IMR-90 (cell line): ENCODE data around the gene MEIS2. TPM values are rescaled to one million over a fixed set of nuclear protein-coding genes. Genes with fewer than 3 reads are reported as not detected.

Experiments
- ATAC-seq: fragments of 200-7000 bp; cut with Tn5 transposase; 2 replicates; pipeline ENCODE4 v1.9.1; 2020; ENCODE audit warnings: low read depth, mild to moderate bottlenecking, moderate library complexity
- BruUV-seq: library from RNA; stranded (reverse); fragments of 400-500 nt; replicated peaks from 2 replicates; lab custom pipeline; 2021; lab: Mats Ljungman, UMichigan
- CTCF ChIA-PET: fragments of 300-600 bp; formaldehyde crosslinking; extraction: SDS; loops from one replicate; lab custom pipeline; 2021; ENCODE audit warnings: antibody characterized with exemption; lab: Yijun Ruan, JAX
- POLR2A ChIA-PET: fragments of 300-600 bp; sonication (Branson Sonifier 250); formaldehyde crosslinking; loops from one replicate; lab custom pipeline; 2022; ENCODE audit warnings: antibody characterized with exemption; ENCODE audit not compliant: unreplicated experiment; lab: Charles Lee
- DNase-seq: peaks from one replicate; pipeline ENCODE4 v3.0.0; 2013
- H2AFZ ChIP-seq: replicated peaks from 2 replicates; pipeline ENCODE3; 2013; ENCODE audit warnings: low read length, mild to moderate bottlenecking; ENCODE audit not compliant: poor library complexity
- H2AK5ac ChIP-seq: 2 replicates; pipeline ENCODE4 v1.6.1; 2013; ENCODE audit warnings: low read depth, low read length, inconsistent platforms
- H2AK9ac ChIP-seq: replicated peaks from 2 replicates; pipeline ENCODE3; 2013; ENCODE audit warnings: mild to moderate bottlenecking, low read depth, low read length, moderate library complexity; ENCODE audit not compliant: poor library complexity
- H2BK120ac ChIP-seq: 2 replicates; pipeline ENCODE4 v1.6.1; 2013; ENCODE audit warnings: low read depth, low read length, inconsistent platforms
- H2BK15ac ChIP-seq: 3 replicates; pipeline ENCODE4 v1.6.1; 2013; ENCODE audit warnings: low read depth, low read length, inconsistent platforms
- H2BK20ac ChIP-seq: 2 replicates; pipeline ENCODE4 v1.6.1; 2013; ENCODE audit warnings: low read depth, mild to moderate bottlenecking, inconsistent platforms, low read length, moderate library complexity
- H2BK5ac ChIP-seq: 2 replicates; pipeline ENCODE4 v1.6.1; 2013; ENCODE audit warnings: mild to moderate bottlenecking, low read depth, low read length, inconsistent platforms; ENCODE audit not compliant: poor library complexity, severe bottlenecking
- H3K14ac ChIP-seq: replicated peaks from 2 replicates; pipeline ENCODE4 v1.6.1; 2013; ENCODE audit warnings: low read depth, low read length, inconsistent platforms
- H3K18ac ChIP-seq: 2 replicates; pipeline ENCODE4 v1.6.1; 2013; ENCODE audit warnings: low read depth, low read length, control low read depth
- H3K23ac ChIP-seq: 2 replicates; pipeline ENCODE4 v1.6.1; 2013; ENCODE audit warnings: low read depth, low read length, inconsistent platforms
- H3K27ac ChIP-seq: 2 replicates; pipeline ENCODE4 v1.5.1; 2013; ENCODE audit warnings: mild to moderate bottlenecking, control low read depth, low read length; ENCODE audit not compliant: insufficient read depth
- H3K27me3 ChIP-seq: 2 replicates; pipeline ENCODE4 v1.6.1; 2013; ENCODE audit warnings: low read length; ENCODE audit not compliant: control insufficient read depth, insufficient read depth
- H3K36me3 ChIP-seq: 2 replicates; pipeline ENCODE4 v1.6.1; 2013; ENCODE audit warnings: low read length, mixed read lengths; ENCODE audit not compliant: control insufficient read depth, insufficient read depth
- H3K4ac ChIP-seq: 2 replicates; pipeline ENCODE4 v1.6.1; 2013; ENCODE audit warnings: low read depth, low read length, inconsistent platforms
- H3K4me1 ChIP-seq: 2 replicates; pipeline ENCODE4 v1.6.1; 2013; ENCODE audit warnings: low read length, mixed read lengths; ENCODE audit not compliant: control insufficient read depth, insufficient read depth
- H3K4me2 ChIP-seq: 2 replicates; pipeline ENCODE4 v1.6.1; 2013; ENCODE audit warnings: low read depth, mild to moderate bottlenecking, control low read depth, low read length, moderate library complexity
- H3K4me3 ChIP-seq: 2 replicates; pipeline ENCODE4 v1.5.1; 2013; ENCODE audit warnings: low read depth, mild to moderate bottlenecking, control low read depth, low read length, moderate library complexity; ENCODE audit not compliant: insufficient read depth
- H3K56ac ChIP-seq: 2 replicates; pipeline ENCODE4 v1.6.1; 2013; ENCODE audit warnings: low read length, inconsistent platforms; ENCODE audit not compliant: insufficient read depth; ENCODE audit errors: extremely low read depth
- H3K79me1 ChIP-seq, 2 experiments: 2 replicates each; pipeline ENCODE4 v1.6.1; 2013; ENCODE audit warnings: low read length in 2 of 2, inconsistent platforms in 1 of 2, low read depth in 1 of 2
- H3K9ac ChIP-seq: 2 replicates; pipeline ENCODE4 v1.6.1; 2013; ENCODE audit warnings: low read depth, low read length, control low read depth
- H3K9me1 ChIP-seq: 2 replicates; pipeline ENCODE4 v1.6.1; 2013; ENCODE audit warnings: low read length, inconsistent platforms; ENCODE audit not compliant: insufficient read depth
- H3K9me3 ChIP-seq: 2 replicates; pipeline ENCODE4 v1.6.1; 2013; ENCODE audit warnings: low read length; ENCODE audit not compliant: control insufficient read depth, insufficient read depth
- H4K20me1 ChIP-seq: 2 replicates; pipeline ENCODE4 v1.6.1; 2013; ENCODE audit warnings: low read length, inconsistent platforms; ENCODE audit not compliant: insufficient read depth
- H4K5ac ChIP-seq: 2 replicates; pipeline ENCODE4 v1.6.1; 2013; ENCODE audit warnings: mild to moderate bottlenecking, low read depth, low read length, control low read depth
- H4K8ac ChIP-seq, 2 experiments: 2 replicates each; pipeline ENCODE4 v1.6.1; 2013; ENCODE audit warnings: low read depth in 2 of 2, low read length in 2 of 2, control low read depth in 1 of 2, inconsistent platforms in 1 of 2
- H4K91ac ChIP-seq: 2 replicates; pipeline ENCODE4 v1.6.1; 2013; ENCODE audit warnings: low read depth, low read length, inconsistent platforms; ENCODE audit not compliant: insufficient read depth
- CHD1 ChIP-seq: IDR thresholded peaks from 2 replicates; pipeline ENCODE4 v1.6.1; 2012; ENCODE audit warnings: low read depth, low read length, improper control_type of control experiment
- WGBS, 2 experiments: methylation state at CpG; one replicate each; pipeline versions ENCODE4 v1.1.5 to v1.1.7; 2013; ENCODE audit warnings: missing lambda C conversion rate in 2 of 2; ENCODE audit not compliant: insufficient read length in 1 of 2; ENCODE audit errors: extremely low coverage in 2 of 2; 5-methylcytosine and 5-hydroxymethylcytosine counted together
- dilution Hi-C: fragments of 300-500 bp; cut with HindIII; formaldehyde crosslinking; loops from one replicate; pipeline ENCODE4 v1.14.3; 2018; ENCODE audit warnings: low sequenced_read_pairs; ENCODE audit not compliant: unreplicated experiment
- in situ Hi-C: fragments of 300-500 bp; cut with MboI; formaldehyde crosslinking; loops from 3 replicates; pipeline ENCODE4 v1.14.3; 2019; ENCODE audit warnings: low sequenced_read_pairs, inconsistent platforms, mixed read lengths
- intact Hi-C: fragments of 100-400 bp; cut with micrococcal nuclease; formaldehyde crosslinking; loops from 2 replicates; pipeline ENCODE4 v1.10.0; 2022
- polyA plus RNA-seq, 3 experiments: library from polyadenylated mRNA; depleted of rRNA; stranded (reverse); fragments of >200 nt; gene quantifications; 2 replicates each; pipeline ENCODE4 v1.2.3, GENCODE V29; 2012; ENCODE audit warnings: low replicate concordance in 1 of 3
- total RNA-seq: library from RNA; depleted of rRNA; stranded (reverse); fragments of >200 nt; gene quantifications from 2 replicates; pipeline ENCODE4 v1.2.3, GENCODE V29; 2012

MEIS2 gene
- total and polyA plus RNA-seq, 2 of the 4 experiments (the other 2 are of a cell fraction): 70.1 to 71.3 TPM

- H2BK15ac ChIP-seq: no peak overlapping the region
- no peak overlapping the region for H3K4me2 ChIP-seq
- intact Hi-C loops (no loop called here), dilution Hi-C loops (no loop called here), in situ Hi-C loops (loop anchor here (25.0 kb wide), 1 partner anchor 829 kb away; no protein-coding TSS in a partner anchor)
- ATAC-seq: no peak
- H3K9me3 ChIP-seq: no peaks in the 10 kb centered on the region
- TF ChIP-seq CHD1: no peak
- no peak overlapping the region for H4K91ac ChIP-seq
- ChIA-PET POLR2A (no interaction called here), CTCF (no interaction called here)
- H2BK20ac ChIP-seq: no peak overlapping the region
- no peak overlapping the region for H3K14ac ChIP-seq
- H3K27me3 ChIP-seq: no peaks in the 10 kb centered on the region
- no peak overlapping the region for H3K27ac ChIP-seq
- no peak overlapping the region for H3K56ac ChIP-seq
- H3K9ac ChIP-seq: no peak overlapping the region
- H2AK9ac ChIP-seq: no peak overlapping the region
- H2BK5ac ChIP-seq: no peak overlapping the region
- peaks cover 2% of the 10 kb centered on the region for H3K36me3 ChIP-seq
- no peak overlapping the region for H4K8ac ChIP-seq
- no peak for DNase-seq
- no TSS peak for BruUV-seq
- peak overlapping the region; percentile 40 for H2AK5ac ChIP-seq
- peak overlapping the region; percentile 48; the same call in 1 of the 2 replicates for H4K5ac ChIP-seq
- WGBS, 2 experiments: 60% methylated on average over 1 of the region's 9 CpGs; no CpG with 5 or more reads in 1 of the 2 experiments
- no peaks in the 10 kb centered on the region for H4K20me1 ChIP-seq
- H2AFZ ChIP-seq: no peak overlapping the region
- H3K18ac ChIP-seq: peak overlapping the region; percentile 73; the same call in 1 of the 2 replicates
- peak overlapping the region; percentile 36; the same call in 1 of the 2 replicates for H3K4ac ChIP-seq
- H3K79me1 ChIP-seq: peaks cover 21 to 62% of the 10 kb centered on the region in 2 experiments
- peaks cover 11% of the 10 kb centered on the region for H3K4me1 ChIP-seq
- peaks cover 5% of the 10 kb centered on the region; the same call in 1 of the 2 replicates for H3K9me1 ChIP-seq
- no peak overlapping the region for H3K23ac ChIP-seq
- no peak overlapping the region for H3K4me3 ChIP-seq
- peak overlapping the region; percentile 45; the same call in 1 of the 2 replicates for H2BK120ac ChIP-seq
These were observed 42.5 kb downstream of the MEIS2 start for GRCh38 chr15:37057831-37058230.
